Neutrophil (primary cell): Measurements from ENCODE around the gene USP36.
"Not testable (repeated sequence)": the region's sequence is repeated elsewhere in the genome, so short reads cannot be mapped to it uniquely, and the experiment has no call there.

Source experiments
- H3K27ac ChIP-seq: fragments of 200-600 bp; sonication (generic); 2 replicates; pipeline ENCODE4 v1.5.1; 2016; ENCODE audit warnings: mild to moderate bottlenecking, moderate library complexity
- H3K27me3 ChIP-seq: fragments of 200-600 bp; sonication (generic); 2 replicates; pipeline ENCODE4 v1.6.0; 2016; ENCODE audit warnings: mild to moderate bottlenecking
- H3K36me3 ChIP-seq: fragments of 200-600 bp; sonication (generic); 2 replicates; pipeline ENCODE4 v1.5.1; 2017
- H3K4me1 ChIP-seq, 2 experiments: fragments of 200-600 bp in 1 of 2; sonication (generic) in 1 of 2; 1 replicate in 1 of 2; 2 replicates in 1 of 2; pipeline versions ENCODE4 v1.5.1 to v1.6.1; 2013 to 2016; ENCODE audit warnings: low read depth in 1 of 2, low read length in 1 of 2, mild to moderate bottlenecking in 1 of 2, moderate library complexity in 1 of 2; ENCODE audit not compliant: control insufficient read depth in 1 of 2, insufficient read depth in 1 of 2
- H3K4me3 ChIP-seq, 2 experiments: fragments of 200-600 bp in 1 of 2; sonication (generic) in 1 of 2; 1 replicate in 1 of 2; 2 replicates in 1 of 2; pipeline ENCODE4 v1.5.1; 2013 to 2016; ENCODE audit warnings: low read depth in 1 of 2, low read length in 1 of 2, mild to moderate bottlenecking in 1 of 2, moderate library complexity in 1 of 2
- H3K9me3 ChIP-seq: fragments of 200-600 bp; sonication (generic); 2 replicates; pipeline ENCODE4 v1.5.1; 2016
- CTCF ChIP-seq: fragments of 200-600 bp; sonication (generic); IDR thresholded peaks from 2 replicates; pipeline ENCODE4 v1.5.1; 2016; ENCODE audit warnings: antibody characterized with exemption

The USP36 gene

GRCh38 chr17:78840780-78841611 lies at the start of gene USP36:
USP36 (minus strand) TSS chr17:78840814; CDS start chr17:78836363, 4,451 bp downstream.
- peaks cover 4% of the 10 kb centered on the region for H3K36me3 ChIP-seq
- no peaks in the 10 kb centered on the region for H3K27me3 ChIP-seq
- H3K4me3 ChIP-seq, result peak within 1 kb of the TSS; percentile 84 to 86
- peak; percentile 68 for TF ChIP-seq CTCF
- peak within 1 kb of the TSS; percentile 93 for H3K27ac ChIP-seq
- H3K4me1 ChIP-seq, result peaks cover 21 to 22% of the 10 kb centered on the region in 2 experiments
- no peaks in the 10 kb centered on the region for H3K9me3 ChIP-seq

- Histone ChIP-seq H3K4me3 (peak overlapping the region; percentile 57 to 59), H3K4me1 (peaks cover 94 to 99% of the 10 kb centered on the region in 2 experiments), H3K27ac (peak overlapping the region; percentile 93)
- H3K36me3 ChIP-seq, H3K27me3 ChIP-seq, H3K9me3 ChIP-seq: not testable (repeated sequence)
These were observed 49.5 kb upstream of the USP36 start for GRCh38 chr17:78890096-78890495.

- Histone ChIP-seq H3K4me1 (peaks cover 100% of the 10 kb centered on the region in 2 experiments), H3K27ac (peak overlapping the region; percentile 93)
These were observed 48.9 kb upstream of the USP36 start for GRCh38 chr17:78889531-78889930.

GRCh38 chr17:78888941-78889518 lies 48.4 kb upstream of the USP36 start:
- no peaks in the 10 kb centered on the region for H3K9me3 ChIP-seq
- H3K4me1 ChIP-seq, result peaks cover 100% of the 10 kb centered on the region in 2 experiments
- peak overlapping the region; percentile 57 to 59 for H3K4me3 ChIP-seq
- H3K36me3 ChIP-seq, result peaks cover 9% of the 10 kb centered on the region
- no peaks in the 10 kb centered on the region for H3K27me3 ChIP-seq
- no peak for TF ChIP-seq CTCF
- peak overlapping the region; percentile 93 for H3K27ac ChIP-seq

More at GRCh38 chr17:78889531-78889930, 48.9 kb upstream of the USP36 start:
- no peaks in the 10 kb centered on the region for H3K9me3 ChIP-seq
- H3K4me3 ChIP-seq, result peak overlapping the region; percentile 57 to 59
- TF ChIP-seq CTCF, result no peak
- H3K36me3 ChIP-seq, result peaks cover 9% of the 10 kb centered on the region
- H3K27me3 ChIP-seq, result no peaks in the 10 kb centered on the region

- Histone ChIP-seq H3K27me3 (no peaks in the 10 kb centered on the region), H3K27ac (peak overlapping the region; percentile 93), H3K36me3 (peaks cover 9% of the 10 kb centered on the region), H3K4me3 (no peak overlapping the region), H3K9me3 (no peaks in the 10 kb centered on the region), H3K4me1 (peaks cover 100% of the 10 kb centered on the region in 2 experiments)
- no peak for TF ChIP-seq CTCF
These were observed 46.3 kb upstream of the USP36 start for GRCh38 chr17:78886954-78887353.

GRCh38 chr17:78885956-78886355 lies 45.3 kb upstream of the USP36 start:
- H3K27me3 ChIP-seq, result no peaks in the 10 kb centered on the region
- peaks cover 100% of the 10 kb centered on the region in 2 experiments for H3K4me1 ChIP-seq
- TF ChIP-seq CTCF, result no peak
- H3K9me3 ChIP-seq, result no peaks in the 10 kb centered on the region
- H3K36me3 ChIP-seq, result peaks cover 12% of the 10 kb centered on the region
- H3K27ac ChIP-seq, result peak overlapping the region; percentile 93
- H3K4me3 ChIP-seq, result no peak overlapping the region
